Measurements from ENCODE around the gene PCDH1. TPM values are rescaled to one million over a fixed set of nuclear protein-coding genes. Genes with fewer than 3 reads are reported as not detected.

PCDH1 gene
- total RNA-seq, 1 donor from 2014 or later: 11.5 TPM

GRCh38 chr5:141843156-141843927 is 34.9 kb downstream of the PCDH1 start:
- Histone ChIP-seq H3K27ac (ENCODE audit: low read depth, low read length) (no peak overlapping the region), H4K20me1 (ENCODE audit: insufficient read depth, low read length) (no peaks in the 10 kb centered on the region), H3K79me2 (ENCODE audit: insufficient read depth, low read length) (no peaks in the 10 kb centered on the region), H3K4me3 (ENCODE audit: insufficient read depth, low read depth, low read length) (no peak overlapping the region), H3K9ac (ENCODE audit: low read length) (no peak overlapping the region), H3K27me3 (ENCODE audit: insufficient read depth, low read length) (no peaks in the 10 kb centered on the region), H3K9me3 (ENCODE audit: insufficient read depth, low read depth, low read length) (no peaks in the 10 kb centered on the region), H3K4me2 (ENCODE audit: low read length) (no peak overlapping the region), H2AFZ (ENCODE audit: low read depth, low read length) (no peak overlapping the region), H3K36me3 (ENCODE audit: insufficient read depth, low read length) (no peaks in the 10 kb centered on the region), H3K4me1 (ENCODE audit: insufficient read depth, low read length) (peaks cover 24% of the 10 kb centered on the region)
- TF ChIP-seq EZH2 (IDR thresholded peaks at IDR 0.05; ENCODE audit: insufficient read depth, low read length) (no peak), CTCF (IDR thresholded peaks at IDR 0.05; ENCODE audit: insufficient read depth, low read depth, low read length) (no peak)
- DNase-seq (ENCODE audit: low read depth) (peak; percentile 22), FAIRE-seq (no peak)
- no peak overlapping the region for H3K4me3 Mint-ChIP-seq (ENCODE audit: unreplicated experiment)
- H3K27ac Mint-ChIP-seq (ENCODE audit: unreplicated experiment): no peak overlapping the region
- H3K9me3 Mint-ChIP-seq (ENCODE audit: unreplicated experiment): no peaks in the 10 kb centered on the region
- H3K27me3 Mint-ChIP-seq (ENCODE audit: low read depth, unreplicated experiment): peaks cover 15% of the 10 kb centered on the region
- H3K4me1 Mint-ChIP-seq (ENCODE audit: low read depth, unreplicated experiment): peaks cover 15% of the 10 kb centered on the region
- H3K36me3 Mint-ChIP-seq (ENCODE audit: low read depth, unreplicated experiment): no peaks in the 10 kb centered on the region

DNA sequence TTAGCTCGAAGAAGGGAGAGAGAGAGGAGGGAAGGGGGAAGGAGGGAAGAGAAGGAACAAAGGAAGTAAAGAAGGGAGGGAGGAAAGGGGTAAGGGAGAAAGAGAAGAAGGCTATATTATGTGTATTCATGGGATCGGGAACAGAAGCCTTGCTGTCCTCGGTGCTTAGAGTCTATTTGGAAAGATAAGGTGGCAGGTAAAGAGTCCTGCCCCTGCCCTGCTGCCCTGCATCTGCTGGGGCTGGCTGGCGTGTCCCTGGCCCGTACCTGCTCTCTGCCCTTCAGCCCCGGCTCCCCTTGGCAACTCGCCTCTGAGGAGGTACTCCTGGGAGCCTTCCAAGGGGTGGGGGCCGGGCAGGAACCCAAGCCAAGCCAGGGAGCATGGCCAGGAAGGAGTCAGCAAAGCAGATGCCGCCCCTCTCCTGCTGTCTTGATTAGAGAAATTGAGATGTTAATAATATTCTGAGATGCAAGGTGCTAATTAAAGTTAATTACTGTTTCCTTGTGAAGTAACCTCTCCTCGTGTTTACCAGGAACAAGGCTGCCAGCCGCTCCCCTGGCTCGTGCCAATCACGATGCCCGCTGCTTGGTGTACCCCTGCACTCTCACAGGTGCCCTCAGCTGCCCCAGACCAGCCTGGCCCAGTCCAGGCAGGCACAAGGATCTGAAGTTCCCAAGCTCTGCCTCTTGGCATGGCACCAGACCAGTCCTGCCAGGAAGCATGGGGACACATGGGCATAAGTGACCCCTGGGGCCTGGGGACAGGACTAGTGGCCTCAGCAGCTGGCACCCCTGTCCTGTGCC is 36.6 kb downstream of the PCDH1 start:
- peaks cover 22% of the 10 kb centered on the region for H3K27me3 Mint-ChIP-seq (ENCODE audit: low read depth, unreplicated experiment)
- H3K4me3 ChIP-seq (ENCODE audit: insufficient read depth, low read depth, low read length): no peak overlapping the region
- H3K36me3 ChIP-seq (ENCODE audit: insufficient read depth, low read length): no peaks in the 10 kb centered on the region
- H3K4me1 Mint-ChIP-seq (ENCODE audit: low read depth, unreplicated experiment): peaks cover 19% of the 10 kb centered on the region
- H3K4me1 ChIP-seq (ENCODE audit: insufficient read depth, low read length): peaks cover 26% of the 10 kb centered on the region
- no peak overlapping the region for H2AFZ ChIP-seq (ENCODE audit: low read depth, low read length)
- H3K27me3 ChIP-seq (ENCODE audit: insufficient read depth, low read length): no peaks in the 10 kb centered on the region
- H3K4me2 ChIP-seq (ENCODE audit: low read length): no peak overlapping the region
- no peaks in the 10 kb centered on the region for H4K20me1 ChIP-seq (ENCODE audit: insufficient read depth, low read length)
- no peaks in the 10 kb centered on the region for H3K79me2 ChIP-seq (ENCODE audit: insufficient read depth, low read length)
- no peak overlapping the region for H3K27ac ChIP-seq (ENCODE audit: low read depth, low read length)
- TF ChIP-seq CTCF (IDR thresholded peaks at IDR 0.05; ENCODE audit: insufficient read depth, low read depth, low read length) (no peak), EZH2 (IDR thresholded peaks at IDR 0.05; ENCODE audit: insufficient read depth, low read length) (no peak)
- no peaks in the 10 kb centered on the region for H3K36me3 Mint-ChIP-seq (ENCODE audit: low read depth, unreplicated experiment)
- no peaks in the 10 kb centered on the region for H3K9me3 ChIP-seq (ENCODE audit: insufficient read depth, low read depth, low read length)
- H3K4me3 Mint-ChIP-seq (ENCODE audit: unreplicated experiment): no peak overlapping the region
- no peaks in the 10 kb centered on the region for H3K9me3 Mint-ChIP-seq (ENCODE audit: unreplicated experiment)
- H3K27ac Mint-ChIP-seq (ENCODE audit: unreplicated experiment): no peak overlapping the region
- no peak overlapping the region for H3K9ac ChIP-seq (ENCODE audit: low read length)
- DNase-seq (ENCODE audit: low read depth) (no peak), FAIRE-seq (no peak)

All from astrocyte (in vitro differentiated cells and primary cell).